NCI-H2171 treated with DMSO at 0.1 percent for 48 hours (cell line): ENCODE measurements around the gene EFHD1.
"Not testable (repeated sequence)": the region's sequence is repeated elsewhere in the genome, so short reads cannot be mapped to it uniquely, and the experiment has no call there.

Source experiments
- DNase-seq: peaks from one replicate; lab custom pipeline; 2025; lab: John Stamatoyannopoulos, UW

EFHD1 gene

GRCh38 chr2:232621186-232621585, 12.2 kb upstream of the EFHD1 start:
- DNase-seq = no peak

DNA sequence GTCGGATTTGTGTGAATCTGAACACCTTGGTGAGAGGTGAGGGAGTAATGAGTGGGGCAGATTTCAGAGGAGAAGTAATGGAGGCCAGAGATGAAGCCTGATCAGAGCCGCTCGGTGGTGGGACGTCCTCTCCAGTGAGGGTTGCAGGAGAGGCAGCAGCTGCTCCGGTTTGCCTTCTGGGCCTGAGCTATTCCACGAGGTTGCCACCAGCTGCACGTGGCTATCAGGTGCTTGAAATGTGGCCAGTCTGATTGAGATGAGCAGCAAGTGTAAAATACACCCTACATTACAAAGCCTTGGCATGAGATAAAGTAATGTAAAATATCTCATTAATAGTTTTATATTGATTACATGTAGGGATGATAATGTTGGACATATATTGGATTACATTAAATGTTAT, 10.8 kb upstream of the EFHD1 start:
- DNase-seq = no peak

DNA sequence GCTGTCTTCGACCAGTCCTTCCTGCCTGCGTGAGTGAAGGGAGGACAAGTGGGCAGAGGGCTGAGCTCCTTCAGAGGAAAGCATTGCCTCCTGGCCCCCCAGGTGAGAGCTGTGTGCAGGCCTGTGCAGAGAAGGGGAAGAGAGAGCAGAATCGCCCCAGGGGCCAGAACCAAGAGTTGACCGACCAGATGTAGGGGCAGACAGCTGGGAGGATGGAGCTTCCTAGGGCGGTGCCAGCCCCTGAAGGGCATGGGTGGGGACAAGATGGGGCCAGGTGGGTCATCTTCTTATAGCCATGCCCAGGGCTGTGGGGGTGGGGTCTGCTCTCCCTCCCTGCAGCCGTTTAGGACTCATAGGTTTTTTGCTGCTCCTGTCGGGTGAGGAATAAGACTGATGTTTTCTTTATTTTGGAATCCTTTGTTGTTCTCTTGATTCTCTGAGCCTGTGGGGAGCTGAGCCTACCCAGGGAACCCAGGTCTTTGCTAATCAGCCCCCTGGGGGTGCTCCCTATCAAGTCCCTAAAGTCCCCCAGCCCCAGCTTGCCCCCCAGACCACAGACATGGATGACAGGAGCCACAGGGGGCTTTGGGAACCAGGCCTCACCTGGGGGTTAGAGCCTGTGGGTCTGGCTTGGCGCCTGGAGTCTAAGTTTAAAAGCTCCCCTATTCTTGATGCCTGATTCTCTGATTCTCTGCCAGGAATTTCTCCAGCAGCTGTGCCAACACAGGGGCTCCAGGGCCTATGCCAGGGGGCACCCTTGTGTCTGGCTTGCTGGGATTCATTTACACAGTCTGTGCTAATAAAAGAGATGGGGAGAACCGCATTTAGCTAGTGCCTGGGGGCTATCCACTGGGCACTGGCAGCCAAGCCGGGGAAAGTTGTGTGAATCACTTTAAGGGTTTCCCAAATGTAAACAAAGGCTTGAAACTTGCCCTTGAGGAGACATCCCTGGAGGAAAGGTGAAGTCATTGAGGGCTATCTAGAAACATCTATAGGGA, 9.3 kb upstream of the EFHD1 start:
- DNase-seq = no peak

DNA sequence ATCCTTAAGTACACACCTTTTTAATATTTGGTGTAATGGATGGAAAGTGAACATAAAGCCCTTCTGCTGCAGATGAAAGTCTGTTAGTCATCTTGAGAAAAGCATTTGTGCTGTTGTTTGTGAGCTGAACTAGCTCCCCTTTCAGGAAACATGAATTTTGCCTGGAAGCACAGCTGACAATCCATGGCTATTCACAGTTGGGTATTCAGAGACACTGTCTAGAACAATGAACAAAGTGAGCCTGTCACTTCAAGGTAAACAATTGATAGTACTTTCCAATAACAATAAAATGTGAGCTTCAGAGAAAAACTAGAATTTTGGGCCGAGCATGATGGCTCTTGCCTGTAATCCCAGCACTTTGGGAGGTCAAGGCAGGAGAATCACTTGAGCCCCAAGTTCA, 6.8 kb upstream of the EFHD1 start:
- no peak for DNase-seq

DNA sequence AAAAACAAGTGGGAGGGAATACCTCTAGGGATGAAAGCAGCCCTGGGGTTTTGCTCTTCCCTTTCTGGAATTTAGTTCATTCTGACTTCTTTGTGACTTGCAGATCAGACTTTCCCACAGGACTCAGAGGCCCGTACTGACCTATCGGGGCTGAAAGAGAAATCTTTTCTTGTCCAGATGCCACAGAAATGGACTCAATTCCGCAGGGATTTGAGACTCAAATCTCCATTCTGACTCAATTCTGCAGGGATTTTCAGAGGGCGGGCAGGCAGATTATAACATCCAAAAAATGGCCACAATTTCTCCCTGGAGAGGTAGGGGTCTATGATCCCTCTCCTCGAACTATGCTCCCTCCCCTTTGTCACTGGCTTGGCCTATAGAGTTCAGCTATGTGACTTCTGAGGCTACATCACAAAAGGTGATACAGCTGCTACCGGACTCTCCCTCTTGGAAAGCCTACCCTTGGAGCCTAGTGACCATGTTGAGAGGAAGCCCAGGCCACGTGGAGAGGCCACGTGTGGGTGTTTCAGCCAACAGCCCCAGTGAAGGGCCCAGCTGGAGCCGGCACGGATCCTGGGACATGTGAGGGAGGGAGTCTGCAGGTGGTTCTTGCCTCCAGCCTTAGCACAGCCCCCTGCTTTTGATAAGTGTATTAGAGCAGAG, 4.8 kb upstream of the EFHD1 start:
- DNase-seq = no peak

DNA sequence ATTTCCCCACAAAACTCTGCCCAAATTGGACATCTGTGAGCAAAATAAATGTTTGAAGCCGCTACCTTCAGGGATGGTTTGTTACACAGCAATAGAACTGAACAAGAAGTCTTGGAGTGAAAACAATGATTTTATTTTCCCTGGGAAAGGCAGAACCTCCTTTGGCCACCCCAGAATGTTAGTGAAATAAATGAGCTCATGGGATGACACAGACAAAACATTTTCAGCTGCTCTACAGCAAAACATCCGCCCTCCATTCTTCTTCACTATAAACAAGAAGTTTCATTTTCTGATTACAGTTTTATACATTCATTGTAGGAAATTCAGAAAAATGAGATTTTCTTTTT, 4.3 kb upstream of the EFHD1 start:
- DNase-seq = no peak

DNA sequence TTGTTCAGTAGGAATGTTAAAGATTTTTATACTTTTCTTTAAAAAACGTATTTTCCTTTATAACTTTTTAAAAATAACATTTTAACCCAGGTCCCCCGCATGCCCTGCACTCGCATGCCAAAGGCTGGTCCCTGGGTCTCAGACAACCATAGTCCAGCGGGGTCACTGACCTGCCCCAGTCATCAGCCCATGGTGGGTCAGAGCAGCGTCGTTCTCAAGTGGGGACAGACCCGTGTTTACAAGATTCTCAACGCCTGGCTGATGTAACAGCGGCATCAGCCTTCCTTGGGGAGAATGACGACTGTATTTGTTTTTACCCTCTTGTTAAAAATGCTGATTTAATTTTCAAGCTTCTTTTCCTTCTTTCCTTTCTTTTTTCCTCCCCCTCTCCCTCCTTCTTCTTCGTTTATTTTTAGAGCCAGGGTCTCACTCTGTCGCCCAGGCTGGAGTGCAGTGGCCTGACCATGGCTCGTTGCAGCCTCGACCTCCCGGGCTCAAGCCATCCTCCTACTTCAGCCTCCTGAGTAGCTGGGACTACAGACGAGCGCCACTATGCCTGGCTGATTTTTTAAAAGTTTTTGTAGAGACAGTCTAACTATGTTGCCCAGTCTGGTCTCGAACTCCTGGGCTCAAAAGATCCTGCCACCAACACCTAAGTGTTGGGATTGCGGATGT, 1.0 kb upstream of the EFHD1 start:
- no peak for DNase-seq

GRCh38 chr2:232632904-232633412, 446 bp upstream of the EFHD1 start:
- no peak for DNase-seq

DNA sequence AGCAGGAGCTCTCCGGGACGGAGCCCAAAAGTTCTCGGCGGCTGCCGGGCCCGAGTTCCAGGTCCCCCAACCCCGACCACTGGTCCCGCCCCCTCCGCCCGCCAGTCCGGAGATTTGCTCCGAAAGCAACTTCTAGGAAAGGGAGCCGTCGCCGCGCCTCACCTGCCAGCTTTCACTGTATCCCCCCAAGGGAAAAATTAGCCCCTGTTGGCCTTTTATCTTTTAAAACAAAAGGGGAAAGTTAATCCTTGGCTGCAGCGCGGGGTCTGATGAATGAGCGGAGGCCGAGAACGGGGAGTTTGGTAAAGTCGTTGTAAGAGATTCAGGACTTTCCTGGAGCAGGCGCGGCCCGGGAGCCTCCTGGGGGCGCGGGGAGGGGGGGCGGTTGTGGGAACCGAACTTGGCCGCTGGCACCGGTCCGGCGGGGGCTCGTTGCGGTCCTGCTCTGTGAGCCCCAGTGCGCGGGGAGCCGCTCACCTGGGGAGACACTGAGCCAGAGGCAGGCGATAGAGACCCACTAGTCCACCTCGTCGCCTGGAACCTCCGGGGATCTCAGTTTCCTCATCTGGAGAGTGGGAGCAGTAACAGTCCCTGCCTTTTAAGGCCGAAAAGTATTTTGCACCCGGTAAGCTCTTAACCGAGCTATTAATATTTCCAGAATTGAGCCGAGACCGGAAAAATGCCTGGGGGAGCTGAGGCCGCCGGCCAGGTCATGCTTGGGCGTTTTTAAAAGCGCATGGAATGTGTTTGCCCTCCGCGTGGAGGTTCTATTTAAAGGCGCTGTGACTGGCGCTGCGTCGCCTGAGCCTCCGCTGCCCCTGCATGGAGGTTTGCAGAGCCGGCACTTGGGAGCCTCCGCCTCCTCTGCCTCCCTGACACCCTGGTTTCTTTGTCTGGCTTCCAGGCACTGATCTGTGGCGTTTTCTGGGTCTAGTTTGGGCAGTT, 1.1 kb downstream of the EFHD1 start:
- no peak for DNase-seq

GRCh38 chr2:232635376-232635775, 2.0 kb downstream of the EFHD1 start:
- not testable (repeated sequence) for DNase-seq

DNA sequence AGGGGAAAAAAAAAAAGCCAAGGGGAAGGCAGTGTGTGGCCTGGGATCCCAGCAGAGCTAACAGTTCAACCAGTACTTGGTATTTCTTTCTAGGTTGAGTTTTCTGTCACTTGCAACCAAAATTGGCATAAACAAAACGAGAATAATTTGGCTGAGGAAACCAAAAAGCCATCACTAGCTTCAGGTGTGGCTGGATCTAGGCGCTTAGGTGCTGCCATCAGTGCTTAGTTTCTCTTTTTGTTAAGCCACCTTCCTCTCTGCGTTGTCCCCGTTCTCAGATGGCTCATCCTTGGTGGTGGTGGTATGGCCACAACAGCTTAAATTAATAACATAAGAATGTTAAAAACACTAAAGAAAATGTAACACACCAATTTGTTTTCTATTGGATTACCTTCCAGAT, 2.4 kb downstream of the EFHD1 start:
- DNase-seq = no peak

GRCh38 chr2:232636788-232637420, 3.5 kb downstream of the EFHD1 start:
- no peak for DNase-seq

DNA sequence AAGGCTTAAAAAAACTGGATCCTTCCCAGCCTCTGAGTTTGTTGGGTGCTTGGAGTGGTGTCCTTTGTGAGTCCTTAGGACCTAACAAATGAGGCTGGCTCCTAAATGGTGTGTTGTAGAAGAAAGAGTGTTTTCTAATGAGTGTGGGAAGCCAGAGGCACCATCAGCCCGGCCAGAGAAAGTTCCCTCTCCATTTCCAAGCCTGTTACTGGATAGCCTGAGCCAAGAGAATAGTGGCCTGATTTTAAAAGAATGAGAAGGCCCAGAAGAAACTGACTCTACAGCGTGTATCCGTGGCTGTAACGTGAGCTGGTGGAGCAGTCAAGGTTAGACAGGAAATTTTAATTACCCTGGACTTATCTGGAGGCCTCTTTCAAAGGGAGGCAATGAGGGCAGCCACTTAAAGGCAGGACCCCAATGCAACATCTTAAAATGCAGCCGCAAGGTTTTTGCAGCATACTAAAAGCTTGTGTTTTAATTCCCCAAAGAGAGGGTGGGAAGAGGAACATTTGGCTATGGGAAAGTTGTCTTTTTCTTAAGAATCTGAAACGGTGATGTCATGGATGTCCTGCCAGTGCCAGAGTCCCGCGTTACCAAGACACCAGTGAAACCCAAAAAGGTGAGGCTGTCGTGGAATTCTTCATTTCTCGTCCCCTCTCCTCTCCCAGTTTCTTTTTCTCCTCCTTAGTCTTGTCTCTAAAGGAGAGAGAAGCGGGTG, 4.6 kb downstream of the EFHD1 start:
- DNase-seq = no peak

- DNase-seq = no peak
Measured at GRCh38 chr2:232641153-232641848, 7.9 kb downstream of the EFHD1 start.

- DNase-seq = no peak
Measured at GRCh38 chr2:232643147-232643425, 9.7 kb downstream of the EFHD1 start.

DNA sequence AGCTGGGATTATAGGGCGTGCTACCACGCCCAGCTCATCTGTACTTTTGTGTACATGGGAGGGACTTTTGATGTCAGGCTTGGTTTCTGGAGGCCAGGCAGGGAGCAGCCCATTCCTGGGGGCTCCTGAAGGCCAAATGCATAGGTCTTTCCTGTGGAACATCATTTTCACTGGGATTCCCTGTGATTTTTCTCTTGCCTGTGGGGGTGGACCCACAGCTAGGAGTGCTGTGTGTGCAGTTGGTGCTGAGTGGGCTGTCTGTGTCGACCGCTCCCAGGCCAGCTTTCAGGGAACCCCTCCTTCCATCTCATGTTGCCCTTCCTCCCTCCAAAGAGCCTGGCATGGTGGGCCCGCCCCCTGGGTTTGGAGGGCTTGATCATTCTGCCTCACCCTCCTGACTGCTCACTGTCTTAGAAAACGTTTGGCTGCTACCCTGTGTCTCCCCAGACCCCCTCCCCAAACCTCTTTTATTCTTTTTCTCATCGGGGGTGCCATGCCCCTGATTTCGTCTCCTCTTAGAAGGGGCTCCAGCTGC, 10.5 kb downstream of the EFHD1 start:
- no peak for DNase-seq

GRCh38 chr2:232645061-232645460, 11.7 kb downstream of the EFHD1 start:
- DNase-seq = no peak

DNA sequence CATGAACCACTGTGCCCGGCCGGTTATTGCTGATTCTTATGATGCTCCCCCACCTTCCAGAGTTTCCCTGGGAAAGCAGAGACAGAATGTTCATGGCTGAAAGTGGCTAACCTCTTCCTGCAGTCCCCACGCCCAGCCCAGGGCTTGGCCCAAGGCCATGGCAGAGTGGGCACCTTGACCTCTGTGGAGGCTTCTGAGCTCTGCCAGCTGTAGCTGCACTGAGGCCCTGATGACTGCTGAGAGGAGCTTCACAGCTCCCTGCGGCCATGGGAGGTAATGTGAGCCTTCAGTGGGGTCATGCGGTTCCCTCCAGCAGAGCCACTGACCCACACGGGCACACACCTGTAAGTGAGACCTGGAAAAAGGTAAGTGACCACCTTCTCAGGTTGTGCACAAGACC, 13.3 kb downstream of the EFHD1 start:
- no peak for DNase-seq

DNA sequence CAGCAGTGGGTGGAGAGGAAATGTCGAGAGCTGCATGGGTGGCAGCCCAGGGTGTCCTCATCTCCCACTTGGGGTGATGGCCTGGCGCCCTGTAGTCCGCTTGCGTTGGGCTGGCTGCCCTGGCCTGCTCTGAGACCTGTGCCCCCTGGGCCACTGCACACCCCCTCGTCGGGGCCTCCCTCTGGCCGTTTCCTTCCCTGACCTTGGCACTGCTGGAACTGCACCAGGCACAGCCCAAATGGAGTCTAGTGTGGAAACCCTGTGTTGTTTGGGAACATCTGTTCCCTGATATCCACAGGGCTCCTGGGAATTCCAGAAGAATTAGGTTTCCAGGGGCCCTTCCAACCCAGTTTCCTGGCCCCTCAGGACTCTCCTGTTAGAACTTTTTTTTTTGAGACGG, 13.9 kb downstream of the EFHD1 start:
- peak; percentile 71 for DNase-seq

DNA sequence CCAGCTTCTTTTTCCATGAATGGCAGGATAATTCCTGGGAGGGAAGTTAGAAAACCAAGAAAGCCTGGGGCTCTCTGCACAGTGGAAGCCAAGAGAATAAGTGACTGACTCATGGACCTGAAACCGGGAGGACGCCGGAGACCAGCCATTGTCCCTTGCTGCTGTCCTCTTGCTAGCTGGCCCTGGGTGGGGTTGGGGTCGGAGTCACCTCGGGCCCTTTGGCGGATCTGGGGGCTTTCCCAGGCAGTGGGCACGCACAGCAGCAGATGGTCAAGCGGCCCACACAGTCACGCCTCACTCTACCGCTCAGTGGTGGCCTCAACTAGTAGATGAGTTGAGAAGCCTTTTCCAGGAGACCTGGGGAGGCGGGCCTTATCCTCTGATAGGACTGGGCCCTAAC, 15.6 kb downstream of the EFHD1 start:
- DNase-seq = no peak
